ENCODE data around the gene TEX44.

TEX44 gene

GRCh38 chr2:231627384-231628120 is 34.9 kb downstream of the TEX44 start:
- ChIA-PET POLR2A (ENCODE audit: low non-redundant PET) (no interaction called here), CTCF (interaction anchor here (0.5 to 0.6 kb wide), 2 partner anchors 26 to 126 kb away, joined by 3 read pairs; no protein-coding TSS in a partner anchor)
- TF ChIP-seq, protein P1, sequence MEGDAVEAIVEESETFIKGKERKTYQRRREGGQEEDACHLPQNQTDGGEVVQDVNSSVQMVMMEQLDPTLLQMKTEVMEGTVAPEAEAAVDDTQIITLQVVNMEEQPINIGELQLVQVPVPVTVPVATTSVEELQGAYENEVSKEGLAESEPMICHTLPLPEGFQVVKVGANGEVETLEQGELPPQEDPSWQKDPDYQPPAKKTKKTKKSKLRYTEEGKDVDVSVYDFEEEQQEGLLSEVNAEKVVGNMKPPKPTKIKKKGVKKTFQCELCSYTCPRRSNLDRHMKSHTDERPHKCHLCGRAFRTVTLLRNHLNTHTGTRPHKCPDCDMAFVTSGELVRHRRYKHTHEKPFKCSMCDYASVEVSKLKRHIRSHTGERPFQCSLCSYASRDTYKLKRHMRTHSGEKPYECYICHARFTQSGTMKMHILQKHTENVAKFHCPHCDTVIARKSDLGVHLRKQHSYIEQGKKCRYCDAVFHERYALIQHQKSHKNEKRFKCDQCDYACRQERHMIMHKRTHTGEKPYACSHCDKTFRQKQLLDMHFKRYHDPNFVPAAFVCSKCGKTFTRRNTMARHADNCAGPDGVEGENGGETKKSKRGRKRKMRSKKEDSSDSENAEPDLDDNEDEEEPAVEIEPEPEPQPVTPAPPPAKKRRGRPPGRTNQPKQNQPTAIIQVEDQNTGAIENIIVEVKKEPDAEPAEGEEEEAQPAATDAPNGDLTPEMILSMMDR (conservative IDR thresholded peaks at IDR 0.05; ENCODE audit: low read depth), result no peak
- H3K27ac ChIP-seq, result no peak overlapping the region
- no peak for DNase-seq (ENCODE audit: low spot score)

- ChIA-PET CTCF (no interaction called here), POLR2A (ENCODE audit: low non-redundant PET) (no interaction called here)
- no peak for DNase-seq (ENCODE audit: low spot score)
- H3K27ac ChIP-seq, result no peak overlapping the region
- TF ChIP-seq, protein P1 (conservative IDR thresholded peaks at IDR 0.05; ENCODE audit: low read depth), result no peak
Measured at GRCh38 chr2:231632559-231633142, 40.0 kb downstream of the TEX44 start.

- CTCF ChIA-PET, result interaction anchor here (0.6 kb wide), 1 partner anchor 10 kb away, joined by 3 read pairs; no protein-coding TSS in a partner anchor
- DNase-seq (ENCODE audit: low spot score), result no peak
- POLR2A ChIA-PET (ENCODE audit: low non-redundant PET), result no interaction called here
- H3K27ac ChIP-seq, result no peak overlapping the region
- TF ChIP-seq, protein P1 (conservative IDR thresholded peaks at IDR 0.05; ENCODE audit: low read depth), result no peak
Measured at GRCh38 chr2:231633241-231633976, 40.7 kb downstream of the TEX44 start.

DNA sequence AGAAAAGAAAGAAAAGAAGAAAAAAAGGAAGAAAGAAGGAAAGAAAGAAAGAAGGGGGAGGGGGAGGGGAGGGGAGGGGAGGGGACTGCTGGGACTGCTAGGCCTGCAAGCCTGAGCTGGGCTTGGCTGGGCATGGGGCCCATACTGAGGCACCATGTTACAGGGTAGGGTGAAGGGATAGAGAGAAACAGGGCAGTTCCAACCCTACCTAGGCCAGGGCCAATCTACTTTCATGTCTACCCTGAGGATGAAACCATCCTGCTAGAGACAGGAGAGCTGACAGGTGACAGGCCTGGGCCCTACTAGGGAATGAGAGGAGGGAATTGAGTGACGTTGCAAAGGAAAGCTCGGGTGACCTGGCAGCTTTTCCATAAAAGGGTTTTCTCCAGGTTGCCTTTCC is 41.7 kb downstream of the TEX44 start:
- H3K27ac ChIP-seq, result peak overlapping the region; percentile 49
- ChIA-PET CTCF (no interaction called here), POLR2A (ENCODE audit: low non-redundant PET) (interaction anchor here (0.6 kb wide), 1 partner anchor 8 kb away, joined by 3 read pairs; no protein-coding TSS in a partner anchor)
- no peak for DNase-seq (ENCODE audit: low spot score)
- TF ChIP-seq, protein P1 (conservative IDR thresholded peaks at IDR 0.05; ENCODE audit: low read depth), result no peak

- POLR2A ChIA-PET (ENCODE audit: low non-redundant PET), result interaction anchor here (0.6 kb wide), 1 partner anchor 113 kb away, joined by 3 read pairs; no protein-coding TSS in a partner anchor
Measured at GRCh38 chr2:231634951-231635875, 42.5 kb downstream of the TEX44 start.

More at GRCh38 chr2:231634951-231635875, 42.5 kb downstream of the TEX44 start:
- peak overlapping the region; percentile 49 for H3K27ac ChIP-seq
- TF ChIP-seq, protein P1 (conservative IDR thresholded peaks at IDR 0.05; ENCODE audit: low read depth), result no peak
- CTCF ChIA-PET, result no interaction called here
- DNase-seq (ENCODE audit: low spot score), result no peak

Measured in RWPE1 (cell line).